ENCODE data around the gene PLA1A.

Gene PLA1A

DNA sequence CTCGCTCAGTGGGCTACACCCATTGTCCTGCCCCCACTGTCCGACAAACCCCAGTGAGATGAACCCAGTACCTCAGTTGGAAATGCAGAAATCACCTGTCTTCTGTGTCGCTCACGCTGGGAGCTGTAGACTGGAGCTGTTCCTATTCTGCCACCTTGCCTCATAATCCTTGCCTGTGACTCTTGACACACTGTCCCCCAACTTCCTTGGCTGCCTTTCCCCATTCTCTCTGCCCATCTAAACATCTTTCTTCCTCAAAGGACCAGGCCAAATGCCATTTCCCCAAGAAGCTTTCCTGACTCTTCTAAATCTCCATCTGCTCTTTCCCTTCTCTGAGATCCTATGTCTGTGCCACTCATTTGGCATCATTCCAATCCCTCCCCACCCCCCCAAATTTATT, 28.5 kb upstream of the PLA1A start:
- Histone ChIP-seq H3K36me3 (ENCODE audit: insufficient read depth, insufficient read length, low read length) (no peaks in the 10 kb centered on the region), H3K9ac (ENCODE audit: insufficient read length, low read depth) (no peak overlapping the region), H3K4me1 (ENCODE audit: insufficient read depth, insufficient read length) (no peaks in the 10 kb centered on the region), H3K4me3 (ENCODE audit: insufficient read length, low read depth) (no peak overlapping the region), H3K9me3 (ENCODE audit: insufficient read depth, low read length) (no peaks in the 10 kb centered on the region), H3K27me3 (ENCODE audit: insufficient read depth, insufficient read length) (no peaks in the 10 kb centered on the region)
- DNase-seq (ENCODE audit: low read depth, low spot score), result no peak
- TF ChIP-seq YY1 (IDR thresholded peaks at IDR 0.05; ENCODE audit: insufficient read depth, insufficient read length), result no peak
- TF ChIP-seq ZNF274 (IDR thresholded peaks at IDR 0.05; ENCODE audit: low read depth, low read length), result no peak
- TF ChIP-seq SUZ12 (IDR thresholded peaks at IDR 0.05; ENCODE audit: extremely low read depth, insufficient read depth, insufficient read length), result no peak

GRCh38 chr3:119570229-119570628, 27.5 kb upstream of the PLA1A start:
- Histone ChIP-seq H3K27me3 (ENCODE audit: insufficient read depth, insufficient read length) (no peaks in the 10 kb centered on the region), H3K4me1 (ENCODE audit: insufficient read depth, insufficient read length) (no peaks in the 10 kb centered on the region), H3K4me3 (ENCODE audit: insufficient read length, low read depth) (no peak overlapping the region), H3K36me3 (ENCODE audit: insufficient read depth, insufficient read length, low read length) (no peaks in the 10 kb centered on the region), H3K9me3 (ENCODE audit: insufficient read depth, low read length) (no peaks in the 10 kb centered on the region), H3K9ac (ENCODE audit: insufficient read length, low read depth) (no peak overlapping the region)
- no peak for DNase-seq (ENCODE audit: low read depth, low spot score)
- no peak for TF ChIP-seq YY1 (IDR thresholded peaks at IDR 0.05; ENCODE audit: insufficient read depth, insufficient read length)
- TF ChIP-seq ZNF274 (IDR thresholded peaks at IDR 0.05; ENCODE audit: low read depth, low read length), result no peak
- no peak for TF ChIP-seq SUZ12 (IDR thresholded peaks at IDR 0.05; ENCODE audit: extremely low read depth, insufficient read depth, insufficient read length)

- Histone ChIP-seq H3K4me3 (ENCODE audit: insufficient read length, low read depth) (no peak overlapping the region), H3K36me3 (ENCODE audit: insufficient read depth, insufficient read length, low read length) (no peaks in the 10 kb centered on the region), H3K27me3 (ENCODE audit: insufficient read depth, insufficient read length) (no peaks in the 10 kb centered on the region), H3K9ac (ENCODE audit: insufficient read length, low read depth) (no peak overlapping the region), H3K4me1 (ENCODE audit: insufficient read depth, insufficient read length) (no peaks in the 10 kb centered on the region), H3K9me3 (ENCODE audit: insufficient read depth, low read length) (no peaks in the 10 kb centered on the region)
- DNase-seq (ENCODE audit: low read depth, low spot score), result no peak
- TF ChIP-seq ZNF274 (IDR thresholded peaks at IDR 0.05; ENCODE audit: low read depth, low read length) (no peak), YY1 (IDR thresholded peaks at IDR 0.05; ENCODE audit: insufficient read depth, insufficient read length) (no peak), SUZ12 (IDR thresholded peaks at IDR 0.05; ENCODE audit: extremely low read depth, insufficient read depth, insufficient read length) (no peak)
Measured at GRCh38 chr3:119571230-119571629, 26.5 kb upstream of the PLA1A start.

GRCh38 chr3:119571688-119572087, 26.0 kb upstream of the PLA1A start:
- Histone ChIP-seq H3K9me3 (ENCODE audit: insufficient read depth, low read length) (no peaks in the 10 kb centered on the region), H3K4me3 (ENCODE audit: insufficient read length, low read depth) (no peak overlapping the region), H3K9ac (ENCODE audit: insufficient read length, low read depth) (no peak overlapping the region), H3K27me3 (ENCODE audit: insufficient read depth, insufficient read length) (no peaks in the 10 kb centered on the region), H3K36me3 (ENCODE audit: insufficient read depth, insufficient read length, low read length) (no peaks in the 10 kb centered on the region), H3K4me1 (ENCODE audit: insufficient read depth, insufficient read length) (no peaks in the 10 kb centered on the region)
- no peak for DNase-seq (ENCODE audit: low read depth, low spot score)
- TF ChIP-seq YY1 (IDR thresholded peaks at IDR 0.05; ENCODE audit: insufficient read depth, insufficient read length), result no peak
- TF ChIP-seq SUZ12 (IDR thresholded peaks at IDR 0.05; ENCODE audit: extremely low read depth, insufficient read depth, insufficient read length), result no peak
- TF ChIP-seq ZNF274 (IDR thresholded peaks at IDR 0.05; ENCODE audit: low read depth, low read length), result no peak

- Histone ChIP-seq H3K9me3 (ENCODE audit: insufficient read depth, low read length) (no peaks in the 10 kb centered on the region), H3K36me3 (ENCODE audit: insufficient read depth, insufficient read length, low read length) (no peaks in the 10 kb centered on the region), H3K27me3 (ENCODE audit: insufficient read depth, insufficient read length) (peaks cover 13% of the 10 kb centered on the region), H3K4me3 (ENCODE audit: insufficient read length, low read depth) (no peak overlapping the region), H3K4me1 (ENCODE audit: insufficient read depth, insufficient read length) (no peaks in the 10 kb centered on the region), H3K9ac (ENCODE audit: insufficient read length, low read depth) (no peak overlapping the region)
- TF ChIP-seq ZNF274 (IDR thresholded peaks at IDR 0.05; ENCODE audit: low read depth, low read length) (no peak), SUZ12 (IDR thresholded peaks at IDR 0.05; ENCODE audit: extremely low read depth, insufficient read depth, insufficient read length) (no peak), YY1 (IDR thresholded peaks at IDR 0.05; ENCODE audit: insufficient read depth, insufficient read length) (no peak)
- no peak for DNase-seq (ENCODE audit: low read depth, low spot score)
Measured at GRCh38 chr3:119575507-119575906, 22.2 kb upstream of the PLA1A start.

- Histone ChIP-seq H3K9me3 (ENCODE audit: insufficient read depth, low read length) (no peaks in the 10 kb centered on the region), H3K36me3 (ENCODE audit: insufficient read depth, insufficient read length, low read length) (no peaks in the 10 kb centered on the region), H3K4me1 (ENCODE audit: insufficient read depth, insufficient read length) (no peaks in the 10 kb centered on the region), H3K27me3 (ENCODE audit: insufficient read depth, insufficient read length) (peaks cover 13% of the 10 kb centered on the region), H3K9ac (ENCODE audit: insufficient read length, low read depth) (peak within 1 kb of the TSS; percentile 92), H3K4me3 (ENCODE audit: insufficient read length, low read depth) (peak within 1 kb of the TSS; percentile 71)
- TF ChIP-seq YY1 (IDR thresholded peaks at IDR 0.05; ENCODE audit: insufficient read depth, insufficient read length), result no peak
- no peak for TF ChIP-seq SUZ12 (IDR thresholded peaks at IDR 0.05; ENCODE audit: extremely low read depth, insufficient read depth, insufficient read length)
- TF ChIP-seq ZNF274 (IDR thresholded peaks at IDR 0.05; ENCODE audit: low read depth, low read length), result no peak
- peak; percentile 60 for DNase-seq (ENCODE audit: low read depth, low spot score)
Measured at GRCh38 chr3:119579366-119580066, 18.2 kb upstream of the PLA1A start, which contains the start of gene ADPRH. ADPRH (plus strand) TSS chr3:119579492; CDS start chr3:119582170, 2,678 bp downstream.

DNA sequence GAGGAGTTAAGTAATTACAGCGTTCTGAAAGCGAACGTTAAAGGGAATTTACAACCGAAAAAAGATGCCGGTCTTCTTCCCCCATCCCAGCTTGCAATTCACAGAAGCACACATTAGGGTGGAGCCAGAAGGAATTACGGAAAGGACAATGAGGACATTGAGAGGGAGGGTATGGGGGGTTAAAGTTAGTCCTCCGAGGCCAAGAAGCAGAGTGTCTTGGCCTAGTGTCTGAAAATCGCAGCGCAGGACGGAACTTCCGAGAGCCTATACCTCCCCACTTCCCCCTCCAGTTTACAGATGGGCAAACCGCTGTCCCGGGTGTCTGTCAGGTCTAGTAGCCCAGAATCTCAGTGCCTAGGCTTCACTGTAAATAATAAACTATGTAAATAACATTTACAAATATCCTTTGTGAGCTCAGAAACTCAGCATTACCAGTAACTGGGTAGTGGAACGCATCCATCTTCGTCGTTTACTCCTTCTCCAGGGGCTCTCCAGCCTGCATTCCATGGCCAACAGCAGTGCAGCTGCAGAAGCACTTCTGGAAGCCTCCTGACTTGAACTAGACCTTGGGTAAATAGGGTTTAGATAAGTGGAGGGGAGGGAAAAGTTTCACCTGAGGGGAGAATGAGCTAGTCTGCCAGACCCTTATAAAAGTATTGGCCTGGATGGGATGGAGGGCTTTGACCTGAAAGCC, 17.5 kb upstream of the PLA1A start:
- Histone ChIP-seq H3K9ac (ENCODE audit: insufficient read length, low read depth) (peak overlapping the region; percentile 92), H3K36me3 (ENCODE audit: insufficient read depth, insufficient read length, low read length) (no peaks in the 10 kb centered on the region), H3K4me1 (ENCODE audit: insufficient read depth, insufficient read length) (no peaks in the 10 kb centered on the region), H3K27me3 (ENCODE audit: insufficient read depth, insufficient read length) (peaks cover 13% of the 10 kb centered on the region), H3K9me3 (ENCODE audit: insufficient read depth, low read length) (no peaks in the 10 kb centered on the region), H3K4me3 (ENCODE audit: insufficient read length, low read depth) (peak overlapping the region; percentile 71)
- no peak for DNase-seq (ENCODE audit: low read depth, low spot score)
- TF ChIP-seq SUZ12 (IDR thresholded peaks at IDR 0.05; ENCODE audit: extremely low read depth, insufficient read depth, insufficient read length) (no peak), ZNF274 (IDR thresholded peaks at IDR 0.05; ENCODE audit: low read depth, low read length) (no peak), YY1 (IDR thresholded peaks at IDR 0.05; ENCODE audit: insufficient read depth, insufficient read length) (no peak)
